Superior temporal gyrus (tissue), 1 donor: Measurements from ENCODE around the gene TNS1.

Experiments
- DNase-seq: peaks from one replicate; pipeline ENCODE4 v3.0.0-alpha.2; 2016; ENCODE audit errors: extremely low spot score

Gene TNS1

DNA sequence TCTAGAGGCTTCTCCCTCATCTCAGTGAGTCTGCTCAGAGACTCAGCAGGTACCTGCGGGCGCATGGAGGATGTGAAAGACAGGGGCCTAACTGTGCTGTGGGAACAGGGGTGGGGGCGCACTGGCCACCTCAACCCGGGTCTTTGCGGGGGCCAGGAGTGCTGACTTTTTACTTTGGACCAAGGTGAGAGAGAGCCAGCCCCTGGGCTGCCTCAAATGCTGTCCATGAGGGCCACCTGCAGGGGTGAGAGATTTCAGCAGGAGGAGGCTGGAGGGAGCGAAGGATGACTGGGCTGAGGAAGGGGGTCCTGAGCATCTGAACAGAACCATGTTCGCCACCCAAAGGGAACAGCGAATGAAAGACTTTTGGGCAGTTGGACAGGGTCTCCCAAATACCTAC is 129.4 kb downstream of the TNS1 start:
- DNase-seq, result no peak

DNA sequence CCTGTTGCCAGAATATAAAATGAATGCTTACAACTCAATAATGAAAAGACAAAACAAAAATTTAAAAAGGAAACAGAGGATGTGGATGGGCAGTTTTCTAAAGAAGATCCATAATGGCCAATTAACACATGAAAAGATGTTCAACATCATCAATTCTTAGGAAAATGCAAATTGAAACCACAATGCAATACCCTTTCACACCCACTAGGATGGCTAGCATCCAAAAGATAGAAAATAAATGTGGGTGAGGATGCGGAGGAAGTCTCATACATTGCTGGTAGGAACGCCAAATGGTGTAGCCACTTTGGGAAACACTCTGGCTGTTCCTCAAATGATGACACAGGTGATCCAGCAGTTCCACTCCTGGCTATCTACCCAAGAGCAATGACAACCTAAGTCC is 130.5 kb downstream of the TNS1 start:
- DNase-seq, result no peak

DNA sequence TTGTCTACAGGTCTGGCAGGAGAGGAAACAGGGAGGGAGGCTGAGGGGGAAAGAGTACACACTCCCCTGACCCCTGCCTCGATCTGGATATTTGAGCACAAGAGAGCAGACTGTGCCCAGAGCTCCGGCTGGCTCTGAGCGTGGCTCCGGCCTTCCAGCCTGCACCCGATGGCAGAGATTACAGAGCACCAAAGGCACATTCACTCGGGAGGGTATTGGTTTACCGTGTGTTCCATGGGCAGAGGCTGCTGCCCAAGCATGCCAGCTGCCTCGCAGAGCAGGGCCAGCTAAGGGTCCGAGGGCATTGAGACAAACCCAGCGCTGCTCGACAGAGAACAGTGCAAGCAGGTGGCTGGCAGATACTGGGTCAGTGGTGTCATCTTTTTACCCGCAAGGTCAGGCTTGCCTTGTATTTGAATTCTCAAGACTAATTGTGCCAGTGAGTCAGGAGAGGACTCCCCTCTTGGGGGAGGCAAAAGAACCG is 132.2 kb downstream of the TNS1 start:
- no peak for DNase-seq

DNA sequence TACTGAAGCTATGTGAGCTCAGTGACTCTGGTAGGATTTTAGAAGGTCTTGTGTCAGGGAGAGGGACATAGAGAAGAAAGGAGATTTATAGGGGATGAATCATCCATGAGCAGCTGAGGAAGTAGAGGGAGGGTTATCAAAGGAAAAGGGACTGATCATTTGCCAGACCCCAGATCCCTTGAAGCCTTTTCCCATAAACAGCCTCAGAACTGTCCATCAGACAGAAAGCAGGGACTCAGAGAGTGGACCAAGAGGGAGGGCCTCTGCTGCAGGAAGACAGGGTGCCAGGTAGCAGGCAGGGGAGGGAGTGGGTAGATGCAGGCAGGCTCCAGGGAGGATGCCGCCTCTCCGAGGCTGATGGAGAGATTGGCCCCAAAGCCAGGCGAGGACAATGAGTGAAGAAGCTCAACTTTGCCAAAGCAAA is 133.9 kb downstream of the TNS1 start:
- no peak for DNase-seq

DNA sequence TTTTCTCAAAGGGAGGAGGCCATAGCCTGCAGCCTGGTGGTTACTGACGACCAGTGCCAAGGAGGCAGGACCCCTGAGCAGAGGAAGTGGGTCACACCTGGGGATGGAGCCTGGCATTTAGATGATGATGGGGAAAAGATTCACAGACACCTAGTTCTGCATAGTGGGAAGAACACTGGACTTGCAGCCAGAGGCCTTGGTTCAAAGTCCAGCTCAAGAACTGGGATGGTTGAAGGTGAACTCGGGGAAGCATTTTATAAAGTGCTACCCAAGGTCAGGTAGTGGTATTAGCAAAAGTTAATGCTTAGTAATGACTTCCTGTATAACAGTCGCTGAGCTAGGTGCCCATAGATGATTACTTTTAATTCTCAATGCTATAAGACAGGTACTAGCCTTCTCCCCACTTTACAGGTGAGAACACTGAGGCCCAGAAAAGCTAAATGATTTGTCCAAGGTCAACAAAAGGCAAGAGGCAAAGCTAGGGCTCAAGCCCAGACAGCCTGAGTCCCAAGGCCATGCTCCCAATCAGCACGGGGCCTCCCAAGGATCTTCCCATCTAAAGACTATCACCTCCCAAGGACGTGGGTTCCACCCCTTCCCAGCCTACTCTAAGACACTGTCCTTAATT is 134.4 kb downstream of the TNS1 start:
- no peak for DNase-seq

DNA sequence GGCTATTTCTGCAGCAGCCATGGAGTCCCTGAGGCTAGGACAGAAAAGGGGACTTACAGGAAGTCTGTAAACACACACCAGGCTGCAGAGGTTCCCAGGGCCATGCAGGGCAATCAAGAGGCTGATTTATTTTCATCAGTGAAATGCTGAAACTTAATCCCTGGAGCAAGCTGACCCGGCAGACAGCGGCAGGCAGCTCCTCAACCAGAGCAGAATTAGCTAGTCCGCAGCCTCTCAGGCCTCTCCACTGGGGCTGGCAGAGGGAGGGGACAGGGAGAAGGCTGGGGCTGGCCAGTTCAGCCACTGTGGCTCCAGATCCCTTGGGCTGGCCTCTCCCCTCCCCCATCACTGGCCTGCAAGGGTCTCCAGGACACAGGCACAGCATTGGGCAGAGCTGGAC is 136.3 kb downstream of the TNS1 start:
- DNase-seq, result no peak

DNA sequence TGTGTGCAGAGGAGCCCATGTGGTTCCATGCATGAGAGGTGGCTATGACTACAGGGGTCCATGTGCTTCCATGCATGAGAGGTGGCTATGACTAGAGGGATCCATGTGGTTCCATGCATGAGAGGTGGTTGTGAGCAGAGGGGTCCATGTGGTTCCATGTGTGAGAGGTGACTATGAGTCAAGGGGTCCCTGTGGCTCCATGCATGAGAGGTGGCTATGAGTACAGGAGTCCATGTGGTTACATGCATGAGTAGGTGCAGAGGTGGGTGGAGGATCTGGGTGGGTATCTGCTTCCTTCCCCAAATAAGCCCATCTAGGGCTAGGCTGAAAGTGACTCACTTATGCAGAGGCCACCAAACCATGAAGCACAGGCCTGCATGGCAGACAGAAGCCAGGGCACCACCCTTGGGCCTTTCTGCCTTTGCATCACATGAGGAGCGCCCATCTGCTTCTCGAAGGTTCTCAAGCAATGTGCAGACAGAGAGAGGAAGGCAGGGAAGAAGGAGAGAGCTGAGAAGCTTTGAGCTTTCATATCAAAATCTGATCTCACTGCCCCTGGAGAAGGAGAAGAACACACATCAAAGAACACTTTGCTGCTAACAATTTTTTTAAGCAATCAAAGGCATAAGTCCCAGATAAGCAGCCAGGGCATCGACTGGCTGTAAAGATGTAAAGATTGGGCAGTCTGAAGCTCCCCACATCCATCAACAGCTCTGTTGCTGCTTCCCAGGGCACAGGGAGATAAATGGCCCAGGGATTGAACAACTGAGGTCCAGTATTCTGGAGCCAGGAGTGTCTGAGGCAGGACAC is 137.6 kb downstream of the TNS1 start:
- no peak for DNase-seq

DNA sequence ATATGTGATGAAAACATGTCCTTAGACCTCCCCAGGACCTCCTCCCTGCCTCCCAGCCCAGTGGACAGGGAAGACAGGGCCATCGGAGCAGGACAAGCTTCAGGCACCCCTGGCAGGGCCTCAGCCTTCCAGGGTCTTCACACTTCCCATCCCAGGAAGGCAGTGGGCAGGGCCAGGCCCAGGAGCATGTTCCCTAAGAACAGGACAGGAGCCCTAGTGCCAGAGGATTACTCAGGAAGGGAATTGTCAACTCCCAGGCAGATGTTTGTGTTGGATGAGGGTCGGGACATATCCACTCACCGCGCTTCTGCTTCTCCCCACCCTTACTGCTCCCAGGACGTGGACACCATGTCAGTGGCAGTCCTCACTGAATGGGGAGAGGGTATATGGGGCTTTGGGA is 138.9 kb downstream of the TNS1 start:
- no peak for DNase-seq

DNA sequence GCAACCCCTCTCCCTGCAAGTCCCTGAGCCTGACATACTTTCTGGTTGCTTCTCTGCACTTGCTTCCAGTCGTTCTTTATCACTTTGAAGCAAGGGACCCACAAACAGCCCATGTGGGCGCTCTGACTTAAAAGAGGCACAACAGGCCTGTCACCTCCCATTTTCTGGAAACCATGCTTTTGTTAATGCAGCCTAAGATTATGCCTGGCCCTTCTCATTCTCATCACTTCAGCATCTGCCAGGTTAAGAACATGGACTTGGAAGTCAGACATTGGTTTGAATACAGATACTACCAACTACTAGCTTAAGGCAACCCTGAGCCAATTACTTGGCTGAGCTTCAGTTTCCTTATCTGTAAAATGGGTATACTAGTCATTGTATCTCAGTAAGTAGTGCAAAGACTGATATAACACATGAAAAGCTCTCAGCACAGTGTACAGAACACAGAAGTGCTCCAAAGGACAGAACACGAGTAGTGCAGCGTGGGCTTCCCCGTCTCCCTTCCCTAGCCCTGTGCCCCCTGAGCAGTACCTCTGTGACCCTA is 141.4 kb downstream of the TNS1 start:
- no peak for DNase-seq

DNA sequence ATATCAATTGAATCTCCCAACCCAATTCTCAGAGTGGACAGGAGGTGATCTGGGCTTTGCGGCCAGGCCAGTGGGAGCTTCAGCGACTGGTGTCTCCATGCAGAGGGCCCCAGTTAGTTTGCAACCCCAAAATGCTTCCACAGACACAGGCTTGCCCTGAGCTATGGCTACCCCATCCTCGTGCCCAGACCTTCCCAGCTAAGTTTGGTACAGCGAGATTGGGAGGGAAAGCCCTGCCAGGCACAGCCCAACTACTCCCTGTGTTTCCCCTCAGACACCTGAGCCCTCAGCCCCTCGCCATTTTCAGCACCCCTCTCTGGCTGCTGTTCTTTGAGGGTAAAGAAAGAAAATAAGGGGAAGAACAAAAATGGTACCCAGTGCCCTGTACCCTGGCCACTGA is 142.9 kb downstream of the TNS1 start:
- no peak for DNase-seq

DNA sequence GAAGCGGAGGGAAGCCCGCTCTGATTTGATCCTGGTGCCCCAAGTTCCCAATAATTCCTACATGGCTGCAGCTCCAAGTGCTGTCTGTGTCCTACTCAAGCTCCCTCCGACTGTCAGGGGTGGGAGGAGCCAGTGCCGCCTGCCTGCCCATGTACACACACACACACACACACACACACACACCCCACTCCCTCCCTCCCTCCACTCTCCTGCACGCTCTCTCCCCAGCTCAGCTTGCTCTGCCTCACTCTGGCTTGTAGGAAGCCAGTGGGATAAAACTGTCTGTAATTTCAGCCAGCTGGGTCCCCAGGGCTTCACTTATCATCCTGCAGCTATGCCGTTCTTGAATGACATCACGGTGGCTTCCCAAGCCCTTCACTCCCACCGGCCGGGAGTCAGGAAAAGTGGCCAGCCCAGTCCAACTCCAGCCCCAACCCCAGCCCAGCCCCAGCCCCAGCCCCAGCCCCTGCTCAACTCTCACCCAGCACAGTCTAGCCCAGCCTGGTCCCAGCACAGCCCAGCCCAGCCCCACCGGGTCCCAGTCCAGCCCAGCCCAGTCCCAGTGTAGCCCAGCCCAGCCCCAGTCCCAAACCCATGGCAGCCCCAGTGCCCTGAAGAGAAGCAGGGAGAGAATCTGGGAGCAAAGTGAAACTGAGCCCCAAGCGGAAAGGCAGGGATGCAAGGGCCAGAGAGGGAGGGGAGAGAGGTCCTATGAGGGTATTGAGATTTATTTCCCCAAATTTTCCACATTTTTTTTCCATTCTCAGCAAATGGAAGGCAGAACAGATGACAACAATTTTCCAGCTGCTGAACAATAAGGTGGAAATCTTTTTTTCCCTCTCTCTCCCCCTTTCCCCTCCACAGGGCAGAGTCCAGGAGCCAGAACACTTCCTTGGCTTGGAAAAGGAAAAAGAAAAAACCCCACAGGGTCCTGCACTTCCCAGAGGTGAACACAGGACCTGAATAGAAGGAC is 144.0 kb downstream of the TNS1 start:
- DNase-seq, result no peak

DNA sequence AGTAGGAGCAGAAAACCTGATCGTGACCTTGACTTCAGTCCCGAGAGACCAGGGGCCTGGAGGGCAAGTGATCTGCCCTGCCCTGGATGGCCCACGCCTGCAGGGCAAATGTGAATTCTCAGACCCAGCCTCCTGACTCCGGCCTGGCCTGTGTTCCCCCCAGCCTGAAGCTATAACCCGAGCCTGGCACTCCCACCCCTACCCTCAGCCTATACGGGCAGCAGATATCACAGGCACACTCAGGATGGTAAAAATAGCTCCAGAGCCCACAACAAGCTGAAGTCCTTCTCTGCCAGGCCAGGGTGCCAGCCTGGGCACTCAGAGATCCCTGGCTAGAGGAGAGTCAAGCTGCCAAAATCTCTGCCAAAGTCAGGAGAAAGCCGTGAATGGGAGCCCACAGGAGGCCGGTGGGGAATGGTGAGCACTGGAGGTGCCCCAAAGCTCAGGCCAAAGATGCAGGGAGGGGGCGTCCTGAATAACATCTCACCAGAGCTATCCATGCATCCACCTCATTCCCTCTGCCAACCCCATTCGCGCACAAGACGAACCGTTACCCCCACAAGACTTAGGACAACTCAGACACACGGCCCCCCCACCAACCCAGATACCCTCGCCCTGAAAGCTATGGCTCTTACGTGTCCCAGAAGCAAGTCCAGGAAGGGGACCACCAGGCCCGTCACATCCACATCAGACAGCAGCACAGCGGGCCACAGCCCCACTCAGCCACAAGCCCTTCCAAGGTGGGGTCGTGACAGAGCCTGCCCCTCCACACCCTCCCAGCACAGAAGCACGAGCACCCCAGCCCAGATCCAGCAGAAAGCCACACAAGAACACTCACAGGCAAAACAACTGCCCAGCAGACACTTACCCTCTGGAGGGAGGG is 144.9 kb downstream of the TNS1 start:
- DNase-seq, result no peak

DNA sequence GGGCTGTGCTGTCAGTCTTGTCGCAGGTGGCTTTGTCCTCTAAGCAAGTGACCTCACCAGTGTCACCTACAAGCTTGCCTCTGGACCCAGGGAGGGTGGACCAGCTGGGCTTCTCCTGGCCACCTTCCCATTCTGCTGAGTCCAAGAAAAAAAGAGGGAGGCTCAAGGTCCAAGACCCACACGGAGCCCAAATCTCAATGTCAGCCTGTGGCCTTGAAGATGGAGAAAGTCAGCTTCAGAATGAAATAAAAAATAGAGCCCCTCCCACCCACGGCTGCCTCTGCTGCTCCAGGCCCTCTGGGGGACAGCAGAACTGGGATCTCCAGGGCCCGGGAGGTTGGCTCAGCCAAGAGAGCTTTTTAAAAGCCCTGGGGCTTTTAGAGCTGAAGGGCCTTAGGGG is 145.9 kb downstream of the TNS1 start:
- DNase-seq, result no peak

DNA sequence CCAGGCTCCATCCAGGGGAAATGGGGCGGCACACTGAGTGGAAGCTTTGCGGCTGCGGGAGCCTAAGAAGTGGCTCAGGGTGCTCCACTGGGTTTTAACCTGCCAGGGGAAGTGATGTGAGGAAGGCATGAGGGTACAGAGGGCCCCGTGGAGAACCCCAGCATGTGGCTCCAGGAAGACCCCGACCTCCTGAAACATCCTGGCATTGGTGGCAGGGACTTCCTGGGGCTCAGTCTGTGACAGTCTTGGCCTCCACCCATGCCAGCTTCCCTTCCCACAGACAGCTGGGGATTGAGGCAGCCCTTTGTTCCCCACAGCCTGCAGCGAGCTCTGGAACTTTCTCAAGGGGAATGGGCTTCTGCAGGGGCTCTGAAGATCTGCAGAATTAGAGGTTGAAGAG is 146.6 kb downstream of the TNS1 start:
- DNase-seq, result no peak

DNA sequence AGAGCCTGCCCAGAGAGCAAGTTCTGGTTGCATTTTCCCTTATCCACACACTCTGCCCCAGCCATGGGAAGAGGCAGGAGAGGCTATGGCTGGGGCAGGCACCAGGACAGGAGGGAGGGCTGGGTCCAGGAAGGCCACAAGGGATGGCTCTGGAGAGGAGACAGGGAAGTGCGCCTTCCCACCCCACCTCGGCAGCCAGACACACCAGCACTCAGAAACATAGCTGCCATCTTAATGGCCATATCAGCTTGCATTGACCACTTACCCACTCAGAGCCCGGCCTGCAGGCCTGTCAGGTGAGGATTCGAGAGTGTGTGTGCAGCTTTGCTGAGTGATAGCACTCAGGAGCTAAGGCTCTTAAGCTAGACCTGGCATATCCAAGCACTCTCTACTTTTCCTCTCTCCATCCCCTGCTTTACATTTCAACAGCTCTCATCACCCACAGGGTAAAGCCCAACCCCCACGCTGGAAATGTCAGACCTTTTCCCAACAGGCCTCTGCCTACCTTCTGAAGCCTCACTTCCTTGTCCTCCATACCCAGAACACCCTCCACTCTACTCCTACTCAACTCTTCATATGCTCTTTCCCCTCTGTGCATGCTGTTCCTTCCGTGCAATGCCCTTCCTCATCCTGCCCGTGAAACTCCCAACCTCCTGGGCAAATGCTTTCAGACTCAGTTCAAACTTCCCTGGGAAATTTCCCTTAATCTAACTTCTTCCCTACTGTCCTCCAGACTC is 147.9 kb downstream of the TNS1 start:
- no peak for DNase-seq

DNA sequence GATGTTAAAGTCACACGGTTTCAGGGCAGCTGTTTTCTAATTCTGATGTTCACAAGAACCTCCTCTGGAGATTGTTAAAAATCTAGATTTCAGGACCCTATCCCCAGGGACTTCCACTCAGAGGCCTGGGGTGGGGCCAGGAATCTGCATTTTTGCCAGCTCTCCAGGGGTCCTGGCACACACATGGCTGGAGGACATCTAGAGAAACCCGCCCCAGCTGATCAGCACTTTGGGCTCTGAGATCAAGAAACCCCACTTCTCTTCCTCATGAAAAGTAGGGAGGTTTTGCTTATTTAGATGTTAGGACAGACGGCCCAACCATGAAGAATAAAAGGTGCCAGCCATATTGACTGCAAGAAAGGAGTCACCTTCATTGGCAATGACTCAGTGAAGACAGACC is 148.8 kb downstream of the TNS1 start:
- no peak for DNase-seq

DNA sequence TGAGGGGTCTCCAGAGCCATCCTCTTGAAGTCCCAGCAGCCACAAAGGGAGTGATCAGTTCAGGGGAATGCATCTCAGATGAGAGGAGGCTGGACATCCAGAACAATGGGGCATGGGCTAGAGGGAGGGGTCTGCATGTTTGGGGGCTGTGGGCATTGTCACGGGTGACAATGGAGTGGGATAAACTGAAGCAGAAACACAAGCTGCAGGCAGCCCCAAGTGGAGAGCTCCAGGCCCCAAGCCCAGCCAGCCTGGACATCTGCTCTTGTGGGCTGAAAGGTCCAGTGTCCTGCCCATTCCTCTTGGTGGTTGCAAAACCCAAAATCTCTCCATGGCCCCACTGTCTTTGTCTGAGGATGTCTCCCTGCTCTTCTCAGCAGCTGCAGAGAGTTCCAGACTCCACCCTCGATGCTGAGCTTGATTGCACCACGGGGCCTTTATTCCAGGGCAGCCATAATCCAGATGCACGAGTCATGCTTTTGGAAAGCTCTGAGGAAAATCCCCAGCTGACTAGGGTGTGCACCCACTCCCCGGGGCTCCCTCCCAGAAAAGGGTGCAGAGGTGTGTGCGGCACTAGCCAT is 149.4 kb downstream of the TNS1 start:
- no peak for DNase-seq

DNA sequence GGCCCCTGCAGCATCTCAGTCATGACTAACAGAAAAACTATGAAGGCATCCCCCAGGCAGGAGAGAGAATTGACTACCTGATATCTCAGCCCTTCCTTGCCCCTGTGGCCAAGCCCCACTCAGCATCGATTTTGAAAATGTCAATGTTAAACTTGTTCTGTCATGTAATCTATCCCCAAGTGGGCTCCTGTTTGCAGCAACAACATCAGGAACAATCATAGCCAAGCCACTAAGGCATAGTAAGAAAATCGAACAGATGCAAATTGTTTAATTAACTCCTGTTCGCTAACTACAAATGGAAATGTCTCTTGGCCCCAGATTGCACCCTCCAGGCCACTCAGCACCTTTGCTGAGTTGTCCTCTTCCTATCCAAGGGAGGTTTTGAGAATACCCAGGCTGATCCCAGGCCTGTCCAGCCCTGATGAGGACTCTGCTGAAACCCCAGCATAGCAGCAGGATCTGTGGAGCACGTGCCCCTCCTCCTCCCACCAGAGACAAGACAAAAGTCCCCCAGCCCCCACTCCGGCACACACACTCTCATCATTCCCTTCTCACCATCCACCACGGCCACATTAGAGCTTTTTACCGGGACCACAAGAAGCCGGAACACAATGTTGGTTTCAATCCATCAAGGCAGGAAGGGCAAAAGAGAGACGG is 150.1 kb downstream of the TNS1 start:
- DNase-seq, result no peak
